Measurements from ENCODE around the gene PRAC2. TPM values are rescaled to one million over a fixed set of nuclear protein-coding genes. Genes with fewer than 3 reads are reported as not detected.

PRAC2 gene
- total RNA-seq: not detected in 2 replicates

DNA sequence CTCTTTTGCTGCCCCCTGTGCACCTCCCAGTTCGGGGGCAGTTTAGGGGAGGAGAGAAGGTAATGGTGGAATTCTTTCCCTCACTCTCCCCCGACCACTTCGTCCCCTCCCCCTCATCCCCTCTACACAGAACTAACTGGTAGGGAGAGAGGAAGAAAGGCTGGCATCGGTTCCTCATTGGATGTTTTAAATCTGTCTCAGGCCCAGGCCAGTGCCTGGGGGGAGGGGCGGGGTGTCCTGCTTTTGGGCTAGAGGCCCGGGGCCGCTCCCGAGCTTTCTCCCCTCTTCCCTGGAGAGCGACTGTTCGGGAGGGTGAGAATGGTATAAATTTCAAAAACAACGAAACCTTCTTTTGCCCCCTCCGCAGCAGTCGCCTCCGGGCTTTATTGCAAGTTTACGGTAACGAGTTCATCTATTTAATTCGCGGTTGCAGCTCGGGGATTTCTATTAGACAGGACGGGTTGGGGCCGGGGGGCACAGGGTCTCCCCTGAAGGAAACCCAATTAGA lies at the start of gene PRAC2:
Gene PRAC2 (plus strand): TSS at position 271 of the 508 bp plus-strand sequence. CDS start 1,226 bp downstream, outside the sequence.

GRCh38 chr17:48722201-48722907 lies 631 bp upstream of the PRAC2 start, which contains the start of gene PRAC1:
Gene PRAC1 (minus strand): TSS chr17:48722518. CDS start chr17:48722392, 126 bp downstream.

GRCh38 chr17:48728232-48729231 lies 5.5 kb downstream of the PRAC2 start, which contains the start of gene HOXB13:
Gene HOXB13 (minus strand): TSS chr17:48728750. CDS start chr17:48728593, 157 bp downstream.

Small RNAs within 50 kb of the gene (small RNA-seq; reads per million reads assigned to genes)
- gene AC091179.2 (not detected), gene COX6B1P2 (not detected), gene MIR3185 (not detected), gene RF02132 (not detected), gene RF02133 (not detected), gene RN7SL125P (not detected)

Other genes starting within 250 kb of the PRAC2 start
- not detected in 2 replicates for gene HOXB1, start 192.2 kb upstream of the PRAC2 start, total RNA-seq
- 0.26 and 0.97 TPM in 2 replicates for gene HOXB2, start 178.1 kb upstream of the PRAC2 start, total RNA-seq
- gene HOXB4, start 144.8 kb upstream of the PRAC2 start, total RNA-seq: under 0.01 TPM in 1 of 2 replicates, not detected in the other
- under 0.01 TPM in 1 of 2 replicates, not detected in the other for gene HOXB3, start 132.9 kb upstream of the PRAC2 start, total RNA-seq
- gene HOXB5, start 129.4 kb upstream of the PRAC2 start, total RNA-seq: not detected in 2 replicates
- gene HOXB6, start 118.2 kb upstream of the PRAC2 start, total RNA-seq: not detected in 2 replicates
- gene HOXB7, start 112.2 kb upstream of the PRAC2 start, total RNA-seq: 0.13 TPM in 1 of 2 replicates, not detected in the other
- not detected in 2 replicates for gene HOXB8, start 107.9 kb upstream of the PRAC2 start, total RNA-seq
- not detected in 2 replicates for gene HOXB9, start 96.8 kb upstream of the PRAC2 start, total RNA-seq
- gene PRAC1, start 667 bp upstream of the PRAC2 start, total RNA-seq: not detected in 2 replicates
- gene HOXB13, start 5.6 kb downstream of the PRAC2 start, total RNA-seq: under 0.01 TPM in 1 of 2 replicates, not detected in the other
- not detected in 2 replicates for gene TTLL6, start 94.0 kb downstream of the PRAC2 start, total RNA-seq
- 90.9 and 91.7 TPM in 2 replicates for gene CALCOCO2, start 107.8 kb downstream of the PRAC2 start, total RNA-seq
- gene ATP5MC1, start 169.6 kb downstream of the PRAC2 start, total RNA-seq: 47.8 and 65.4 TPM in 2 replicates
- gene UBE2Z, start 185.2 kb downstream of the PRAC2 start, total RNA-seq: 84.0 and 98.7 TPM in 2 replicates
- 78.4 and 95.3 TPM in 2 replicates for gene SNF8, start 221.7 kb downstream of the PRAC2 start, total RNA-seq
- not detected in 2 replicates for gene GIP, start 245.4 kb downstream of the PRAC2 start, total RNA-seq

Data from articular chondrocyte of knee joint (primary cell).